Activated T-helper 17 cell treated with anti-CD3 and anti-CD28 coated beads, Interleukin-2, amount 50 U/mL, for 72 hours (primary cell): Measurements from ENCODE around the gene FLACC1. TPM values are rescaled to one million over a fixed set of nuclear protein-coding genes. Genes with fewer than 3 reads are reported as not detected.

Experiments
- ATAC-seq: fragments of 150-1000 bp; cut with Tn5 transposase; replicated peaks from 2 replicates; pipeline ENCODE4 v1.10.0; 2021; ENCODE audit warnings: mild to moderate bottlenecking, moderate library complexity
- H3K27ac Mint-ChIP-seq: one replicate; pipeline ENCODE4 v1.8.0; 2022; ENCODE audit warnings: mixed read lengths
- H3K27me3 Mint-ChIP-seq: one replicate; pipeline ENCODE4 v1.8.0; 2022; ENCODE audit warnings: mixed read lengths
- H3K36me3 Mint-ChIP-seq: one replicate; pipeline ENCODE4 v1.8.0; 2022; ENCODE audit warnings: low read depth, mild to moderate bottlenecking, mixed read lengths
- H3K4me1 Mint-ChIP-seq: one replicate; pipeline ENCODE4 v1.8.0; 2022; ENCODE audit warnings: mixed read lengths
- H3K4me3 Mint-ChIP-seq: one replicate; pipeline ENCODE4 v1.8.0; 2022; ENCODE audit warnings: mild to moderate bottlenecking, mixed read lengths
- H3K9me3 Mint-ChIP-seq: one replicate; pipeline ENCODE4 v1.8.0; 2022; ENCODE audit warnings: mixed read lengths
- total RNA-seq, 2 donors: library from RNA; stranded (reverse); gene quantifications; one replicate each; pipeline ENCODE4 v1.2.3, GENCODE V29; 2022

Gene FLACC1
- total RNA-seq, 2 donors from 2014 or later: 1.1 to 2.1 TPM

GRCh38 chr2:201275990-201276389, 81.2 kb downstream of the FLACC1 start:
- no peak for ATAC-seq
- Mint-ChIP-seq H3K27ac (peak overlapping the region; percentile 70), H3K36me3 (peaks cover 100% of the 10 kb centered on the region), H3K27me3 (no peaks in the 10 kb centered on the region), H3K4me1 (peaks cover 37% of the 10 kb centered on the region), H3K4me3 (no peak overlapping the region), H3K9me3 (no peaks in the 10 kb centered on the region)

GRCh38 chr2:201275069-201275468, 82.1 kb downstream of the FLACC1 start:
- Mint-ChIP-seq H3K9me3 (no peaks in the 10 kb centered on the region), H3K4me1 (peaks cover 34% of the 10 kb centered on the region), H3K27ac (no peak overlapping the region), H3K27me3 (no peaks in the 10 kb centered on the region), H3K36me3 (peaks cover 100% of the 10 kb centered on the region), H3K4me3 (no peak overlapping the region)
- ATAC-seq: no peak

- no peak overlapping the region for H3K27ac Mint-ChIP-seq
- peak; percentile 55 for ATAC-seq
Observed at GRCh38 chr2:201273330-201273983, 83.7 kb downstream of the FLACC1 start.

GRCh38 chr2:201271917-201272316, 85.2 kb downstream of the FLACC1 start:
- peaks cover 40% of the 10 kb centered on the region for H3K4me1 Mint-ChIP-seq
- H3K4me3 Mint-ChIP-seq: peak overlapping the region; percentile 45

More at GRCh38 chr2:201273330-201273983, 83.7 kb downstream of the FLACC1 start:
- peaks cover 100% of the 10 kb centered on the region for H3K36me3 Mint-ChIP-seq
- peaks cover 33% of the 10 kb centered on the region for H3K4me1 Mint-ChIP-seq
- no peaks in the 10 kb centered on the region for H3K9me3 Mint-ChIP-seq
- H3K4me3 Mint-ChIP-seq: peak overlapping the region; percentile 45
- no peaks in the 10 kb centered on the region for H3K27me3 Mint-ChIP-seq

GRCh38 chr2:201270293-201271001, 86.7 kb downstream of the FLACC1 start:
- no peak for ATAC-seq
- Mint-ChIP-seq H3K27ac (peak overlapping the region; percentile 38), H3K27me3 (no peaks in the 10 kb centered on the region), H3K4me3 (peak overlapping the region; percentile 45), H3K36me3 (peaks cover 100% of the 10 kb centered on the region), H3K9me3 (no peaks in the 10 kb centered on the region), H3K4me1 (peaks cover 55% of the 10 kb centered on the region)

More at GRCh38 chr2:201271917-201272316, 85.2 kb downstream of the FLACC1 start:
- Mint-ChIP-seq H3K9me3 (no peaks in the 10 kb centered on the region), H3K36me3 (peaks cover 100% of the 10 kb centered on the region), H3K27me3 (no peaks in the 10 kb centered on the region), H3K27ac (peak overlapping the region; percentile 15)
- no peak for ATAC-seq

- Mint-ChIP-seq H3K36me3 (peaks cover 100% of the 10 kb centered on the region), H3K27ac (no peak overlapping the region), H3K4me1 (peaks cover 58% of the 10 kb centered on the region), H3K4me3 (peak overlapping the region; percentile 43), H3K9me3 (no peaks in the 10 kb centered on the region), H3K27me3 (no peaks in the 10 kb centered on the region)
- ATAC-seq: no peak
Observed at GRCh38 chr2:201269764-201270163, 87.4 kb downstream of the FLACC1 start.

GRCh38 chr2:201267278-201268030, 89.7 kb downstream of the FLACC1 start:
- Mint-ChIP-seq H3K27me3 (no peaks in the 10 kb centered on the region), H3K36me3 (peaks cover 99% of the 10 kb centered on the region), H3K4me3 (peak overlapping the region; percentile 100), H3K4me1 (peaks cover 75% of the 10 kb centered on the region), H3K27ac (peak overlapping the region; percentile 87), H3K9me3 (no peaks in the 10 kb centered on the region)
- peak; percentile 53 for ATAC-seq

GRCh38 chr2:201266629-201267028, 90.5 kb downstream of the FLACC1 start:
- no peak for ATAC-seq
- Mint-ChIP-seq H3K9me3 (no peaks in the 10 kb centered on the region), H3K27ac (peak overlapping the region; percentile 87), H3K4me1 (peaks cover 71% of the 10 kb centered on the region), H3K4me3 (peak overlapping the region; percentile 100), H3K36me3 (peaks cover 99% of the 10 kb centered on the region), H3K27me3 (no peaks in the 10 kb centered on the region)

GRCh38 chr2:201264472-201265173, 92.5 kb downstream of the FLACC1 start:
- Mint-ChIP-seq H3K9me3 (no peaks in the 10 kb centered on the region), H3K27ac (peak overlapping the region; percentile 99), H3K27me3 (no peaks in the 10 kb centered on the region), H3K4me1 (peaks cover 67% of the 10 kb centered on the region), H3K4me3 (peak overlapping the region; percentile 100), H3K36me3 (peaks cover 96% of the 10 kb centered on the region)
- ATAC-seq: no peak

- H3K4me1 Mint-ChIP-seq: peaks cover 61% of the 10 kb centered on the region
- ATAC-seq: no peak
Observed at GRCh38 chr2:201263779-201264178, 93.4 kb downstream of the FLACC1 start.

GRCh38 chr2:201262718-201263117, 94.4 kb downstream of the FLACC1 start:
- Mint-ChIP-seq H3K9me3 (no peaks in the 10 kb centered on the region), H3K27ac (peak overlapping the region; percentile 99), H3K4me1 (peaks cover 63% of the 10 kb centered on the region), H3K36me3 (peaks cover 90% of the 10 kb centered on the region), H3K4me3 (peak overlapping the region; percentile 100), H3K27me3 (no peaks in the 10 kb centered on the region)
- ATAC-seq: peak; percentile 62

More at GRCh38 chr2:201263779-201264178, 93.4 kb downstream of the FLACC1 start:
- H3K27ac Mint-ChIP-seq: peak overlapping the region; percentile 99
- H3K36me3 Mint-ChIP-seq: peaks cover 90% of the 10 kb centered on the region
- H3K27me3 Mint-ChIP-seq: no peaks in the 10 kb centered on the region
- peak overlapping the region; percentile 100 for H3K4me3 Mint-ChIP-seq
- H3K9me3 Mint-ChIP-seq: no peaks in the 10 kb centered on the region

- Mint-ChIP-seq H3K9me3 (no peaks in the 10 kb centered on the region), H3K27me3 (no peaks in the 10 kb centered on the region), H3K36me3 (peaks cover 90% of the 10 kb centered on the region), H3K27ac (peak overlapping the region; percentile 99), H3K4me1 (peaks cover 64% of the 10 kb centered on the region), H3K4me3 (peak overlapping the region; percentile 100)
- ATAC-seq: no peak
Observed at GRCh38 chr2:201261906-201262305, 95.2 kb downstream of the FLACC1 start.

GRCh38 chr2:201261471-201261870, 95.7 kb downstream of the FLACC1 start:
- Mint-ChIP-seq H3K27ac (peak overlapping the region; percentile 99), H3K4me3 (peak overlapping the region; percentile 100), H3K36me3 (peaks cover 90% of the 10 kb centered on the region), H3K9me3 (no peaks in the 10 kb centered on the region), H3K27me3 (no peaks in the 10 kb centered on the region), H3K4me1 (peaks cover 64% of the 10 kb centered on the region)
- ATAC-seq: peak; percentile 18

- peak; percentile 52 for ATAC-seq
- Mint-ChIP-seq H3K4me1 (peaks cover 54% of the 10 kb centered on the region), H3K9me3 (no peaks in the 10 kb centered on the region), H3K27ac (peak within 1 kb of the TSS; percentile 99), H3K36me3 (peaks cover 81% of the 10 kb centered on the region), H3K27me3 (no peaks in the 10 kb centered on the region), H3K4me3 (peak within 1 kb of the TSS; percentile 100)
Observed at GRCh38 chr2:201260302-201260800, 96.8 kb downstream of the FLACC1 start, which contains the start of gene CASP8. Gene CASP8, plus strand, starts transcription at chr2:201260536. Its CDS starts 5,951 bp downstream, at chr2:201266487.
